PC-9 (cell line): Measurements from ENCODE around the gene CX3CR1. TPM values are rescaled to one million over a fixed set of nuclear protein-coding genes. Genes with fewer than 3 reads are reported as not detected.

Source experiments
- BruUV-seq: library from RNA; stranded (reverse); fragments of 400-500 nt; replicated peaks from 2 replicates; lab custom pipeline; 2021; lab: Mats Ljungman, UMichigan
- CTCF ChIA-PET: fragments of 300-600 bp; sonication (Branson Sonifier 250); formaldehyde crosslinking; loops from one replicate; lab custom pipeline; 2022; ENCODE audit warnings: antibody characterized with exemption; lab: Charles Lee
- POLR2A ChIA-PET: fragments of 300-600 bp; sonication (Branson Sonifier 250); formaldehyde crosslinking; loops from one replicate; lab custom pipeline; 2022; ENCODE audit warnings: antibody characterized with exemption; ENCODE audit not compliant: unreplicated experiment; lab: Charles Lee
- DNase-seq, 2 experiments: peaks; one replicate each; pipeline versions ENCODE4 v3.0.0 to v3.0.0-alpha.2; 2015 to 2022; ENCODE audit warnings: mixed read lengths in 1 of 2
- H2AFZ ChIP-seq: fragments of 200-600 bp; sonication (generic); 2 replicates; pipeline ENCODE4 v1.8.1; 2017; ENCODE audit warnings: antibody characterized with exemption
- H3F3A ChIP-seq: fragments of 200-600 bp; sonication (generic); 2 replicates; pipeline ENCODE4 v1.8.1; 2017; ENCODE audit warnings: antibody characterized with exemption, mild to moderate bottlenecking, low read depth; ENCODE audit not compliant: insufficient read depth
- H3K27ac ChIP-seq: fragments of 200-600 bp; sonication (generic); 2 replicates; pipeline ENCODE4 v1.6.1; 2016; ENCODE audit warnings: mixed run types
- H3K27me3 ChIP-seq: fragments of 200-600 bp; sonication (generic); 2 replicates; pipeline ENCODE4 v1.6.1; 2016; ENCODE audit warnings: low read depth, mixed run types; ENCODE audit not compliant: insufficient read depth
- H3K36me3 ChIP-seq: fragments of 200-600 bp; sonication (generic); 2 replicates; pipeline ENCODE4 v1.6.1; 2016; ENCODE audit warnings: low read depth, mixed run types
- H3K4me1 ChIP-seq: fragments of 200-600 bp; sonication (generic); replicated peaks from 2 replicates; pipeline ENCODE4 v1.6.1; 2016; ENCODE audit warnings: mixed run types; ENCODE audit not compliant: insufficient read depth
- H3K4me2 ChIP-seq: fragments of 200-600 bp; sonication (generic); 2 replicates; pipeline ENCODE4 v1.6.1; 2017; ENCODE audit warnings: mixed run types
- H3K4me3 ChIP-seq: fragments of 200-600 bp; sonication (generic); 2 replicates; pipeline ENCODE4 v1.6.1; 2016; ENCODE audit warnings: mixed run types
- H3K79me2 ChIP-seq: fragments of 200-600 bp; sonication (generic); 2 replicates; pipeline ENCODE4 v1.6.1; 2017; ENCODE audit warnings: low read depth, mixed run types
- H3K9me2 ChIP-seq: fragments of 200-600 bp; sonication (generic); 2 replicates; pipeline ENCODE4 v1.8.1; 2017; ENCODE audit warnings: mild to moderate bottlenecking; ENCODE audit not compliant: insufficient read depth
- H3K9me3 ChIP-seq: fragments of 200-600 bp; sonication (generic); 2 replicates; pipeline ENCODE4 v1.8.1; 2016; ENCODE audit warnings: low read depth; ENCODE audit not compliant: insufficient read depth
- H4K20me1 ChIP-seq: fragments of 200-600 bp; sonication (generic); 2 replicates; pipeline ENCODE4 v1.8.1; 2017; ENCODE audit not compliant: insufficient read depth
- EZH2 ChIP-seq: fragments of 200-600 bp; sonication (generic); IDR thresholded peaks from 2 replicates; pipeline ENCODE4 v1.8.0; 2017; ENCODE audit warnings: antibody characterized with exemption, low read depth
- intact Hi-C: fragments of 100-400 bp; cut with micrococcal nuclease; formaldehyde crosslinking; loops from one replicate; pipeline ENCODE4 v1.10.0; 2022; ENCODE audit not compliant: unreplicated experiment
- total RNA-seq: library from RNA; stranded (reverse); gene quantifications from 2 replicates; pipeline ENCODE4 v1.2.3, GENCODE V29; 2021
- TF ChIP-seq, protein P1 (sequence below): fragments of 200-600 bp; sonication (generic); conservative IDR thresholded peaks from 2 replicates; pipeline ENCODE4 v1.6.1; 2017; ENCODE audit warnings: mixed run types, antibody characterized with exemption, mild to moderate bottlenecking, moderate library complexity

The CX3CR1 gene
- total RNA-seq, 1 experiment from 2014 or later: not detected

DNA sequence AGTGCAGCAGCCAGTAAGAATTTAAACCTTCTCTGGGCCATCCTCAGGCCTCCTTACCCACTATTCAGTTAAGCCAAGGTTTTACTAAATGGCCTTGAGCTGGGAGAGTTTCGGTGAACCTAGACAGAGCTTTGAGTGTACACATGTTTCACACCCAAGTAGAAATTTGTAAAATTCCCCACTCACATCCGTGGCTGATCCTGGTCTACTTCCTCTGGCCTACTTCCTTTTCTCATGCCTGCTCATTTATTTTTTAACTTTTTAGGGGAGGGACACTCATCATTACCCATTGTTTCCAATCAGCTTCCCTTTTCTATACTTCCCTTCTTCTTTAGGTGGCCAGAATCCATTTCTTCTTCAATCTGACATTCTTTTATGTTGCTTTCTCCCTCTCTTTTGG is 7.6 kb downstream of the CX3CR1 start:
- Histone ChIP-seq H3K4me1 (no peaks in the 10 kb centered on the region), H2AFZ (no peak overlapping the region), H3K4me3 (no peak overlapping the region), H3K27ac (no peak overlapping the region), H3K27me3 (peaks cover 31% of the 10 kb centered on the region), H3K36me3 (no peaks in the 10 kb centered on the region), H3K4me2 (no peak overlapping the region), H3K9me3 (no peaks in the 10 kb centered on the region), H4K20me1 (no peaks in the 10 kb centered on the region), H3K79me2 (no peaks in the 10 kb centered on the region), H3F3A (no peaks in the 10 kb centered on the region), H3K9me2 (no peaks in the 10 kb centered on the region)
- no TSS peak for BruUV-seq
- intact Hi-C loops: no loop called here
- no peak for DNase-seq
- TF ChIP-seq EZH2: no peak
- TF ChIP-seq, protein P1, sequence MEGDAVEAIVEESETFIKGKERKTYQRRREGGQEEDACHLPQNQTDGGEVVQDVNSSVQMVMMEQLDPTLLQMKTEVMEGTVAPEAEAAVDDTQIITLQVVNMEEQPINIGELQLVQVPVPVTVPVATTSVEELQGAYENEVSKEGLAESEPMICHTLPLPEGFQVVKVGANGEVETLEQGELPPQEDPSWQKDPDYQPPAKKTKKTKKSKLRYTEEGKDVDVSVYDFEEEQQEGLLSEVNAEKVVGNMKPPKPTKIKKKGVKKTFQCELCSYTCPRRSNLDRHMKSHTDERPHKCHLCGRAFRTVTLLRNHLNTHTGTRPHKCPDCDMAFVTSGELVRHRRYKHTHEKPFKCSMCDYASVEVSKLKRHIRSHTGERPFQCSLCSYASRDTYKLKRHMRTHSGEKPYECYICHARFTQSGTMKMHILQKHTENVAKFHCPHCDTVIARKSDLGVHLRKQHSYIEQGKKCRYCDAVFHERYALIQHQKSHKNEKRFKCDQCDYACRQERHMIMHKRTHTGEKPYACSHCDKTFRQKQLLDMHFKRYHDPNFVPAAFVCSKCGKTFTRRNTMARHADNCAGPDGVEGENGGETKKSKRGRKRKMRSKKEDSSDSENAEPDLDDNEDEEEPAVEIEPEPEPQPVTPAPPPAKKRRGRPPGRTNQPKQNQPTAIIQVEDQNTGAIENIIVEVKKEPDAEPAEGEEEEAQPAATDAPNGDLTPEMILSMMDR: no peak
- POLR2A ChIA-PET: no interaction called here
- CTCF ChIA-PET: no interaction called here

DNA sequence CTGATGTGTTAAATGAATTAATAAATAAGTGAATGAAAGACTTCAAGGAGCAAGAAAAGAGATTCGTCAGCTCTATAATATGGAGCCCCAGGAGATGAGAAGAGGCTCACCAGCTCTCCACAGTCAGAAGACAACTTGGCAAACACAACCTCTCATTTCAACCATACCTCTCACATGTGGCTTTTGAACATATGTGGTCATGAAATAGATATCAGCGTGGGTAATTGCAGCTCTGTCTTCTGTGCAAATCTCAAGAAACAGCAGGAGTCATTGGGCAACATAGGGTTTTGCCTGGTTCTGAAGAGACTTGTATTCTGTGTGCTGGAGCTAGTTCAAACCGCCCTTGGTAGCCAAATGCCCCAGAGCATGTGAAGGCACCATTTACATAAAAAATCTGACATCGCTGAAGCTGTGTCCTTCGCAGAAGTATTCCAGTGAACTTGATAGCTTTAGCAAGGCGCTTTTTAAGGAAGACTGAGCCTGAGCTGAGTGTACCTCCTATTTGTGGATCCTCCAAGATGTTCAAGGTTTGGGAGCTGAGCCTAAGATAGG is 8.4 kb downstream of the CX3CR1 start:
- no peaks in the 10 kb centered on the region for H3K79me2 ChIP-seq
- H3K27ac ChIP-seq: no peak overlapping the region
- H3K4me3 ChIP-seq: no peak overlapping the region
- H3K9me2 ChIP-seq: no peaks in the 10 kb centered on the region
- no peaks in the 10 kb centered on the region for H3K36me3 ChIP-seq
- no peaks in the 10 kb centered on the region for H3F3A ChIP-seq
- no peak overlapping the region for H2AFZ ChIP-seq
- no peaks in the 10 kb centered on the region for H4K20me1 ChIP-seq
- H3K4me1 ChIP-seq: no peaks in the 10 kb centered on the region
- H3K4me2 ChIP-seq: no peak overlapping the region
- ChIA-PET POLR2A (no interaction called here), CTCF (no interaction called here)
- intact Hi-C loops: no loop called here
- no peak for DNase-seq
- H3K9me3 ChIP-seq: no peaks in the 10 kb centered on the region
- no peak for TF ChIP-seq EZH2
- TF ChIP-seq, protein P1: no peak
- peaks cover 32% of the 10 kb centered on the region for H3K27me3 ChIP-seq
- no TSS peak for BruUV-seq

- no peak for TF ChIP-seq EZH2
- TF ChIP-seq, protein P1: no peak
- BruUV-seq: no TSS peak
- no peak overlapping the region for H3K27ac ChIP-seq
Measured at GRCh38 chr3:39269528-39269927, 10.3 kb downstream of the CX3CR1 start.

More at GRCh38 chr3:39269528-39269927, 10.3 kb downstream of the CX3CR1 start:
- no peaks in the 10 kb centered on the region for H3K79me2 ChIP-seq
- DNase-seq: no peak
- no peaks in the 10 kb centered on the region for H4K20me1 ChIP-seq
- H3K4me3 ChIP-seq: no peak overlapping the region
- no peaks in the 10 kb centered on the region for H3K9me3 ChIP-seq
- ChIA-PET CTCF (no interaction called here), POLR2A (no interaction called here)
- H3K9me2 ChIP-seq: no peaks in the 10 kb centered on the region
- no peaks in the 10 kb centered on the region for H3F3A ChIP-seq
- no peaks in the 10 kb centered on the region for H3K4me1 ChIP-seq
- no peak overlapping the region for H3K4me2 ChIP-seq
- H2AFZ ChIP-seq: no peak overlapping the region
- H3K36me3 ChIP-seq: no peaks in the 10 kb centered on the region
- intact Hi-C loops: no loop called here
- peaks cover 29% of the 10 kb centered on the region for H3K27me3 ChIP-seq
